ENCODE measurements around the gene UNC5B.
A peak's percentile ranks its signal among the peaks of the same experiment; 100 is the strongest.

The UNC5B gene

DNA sequence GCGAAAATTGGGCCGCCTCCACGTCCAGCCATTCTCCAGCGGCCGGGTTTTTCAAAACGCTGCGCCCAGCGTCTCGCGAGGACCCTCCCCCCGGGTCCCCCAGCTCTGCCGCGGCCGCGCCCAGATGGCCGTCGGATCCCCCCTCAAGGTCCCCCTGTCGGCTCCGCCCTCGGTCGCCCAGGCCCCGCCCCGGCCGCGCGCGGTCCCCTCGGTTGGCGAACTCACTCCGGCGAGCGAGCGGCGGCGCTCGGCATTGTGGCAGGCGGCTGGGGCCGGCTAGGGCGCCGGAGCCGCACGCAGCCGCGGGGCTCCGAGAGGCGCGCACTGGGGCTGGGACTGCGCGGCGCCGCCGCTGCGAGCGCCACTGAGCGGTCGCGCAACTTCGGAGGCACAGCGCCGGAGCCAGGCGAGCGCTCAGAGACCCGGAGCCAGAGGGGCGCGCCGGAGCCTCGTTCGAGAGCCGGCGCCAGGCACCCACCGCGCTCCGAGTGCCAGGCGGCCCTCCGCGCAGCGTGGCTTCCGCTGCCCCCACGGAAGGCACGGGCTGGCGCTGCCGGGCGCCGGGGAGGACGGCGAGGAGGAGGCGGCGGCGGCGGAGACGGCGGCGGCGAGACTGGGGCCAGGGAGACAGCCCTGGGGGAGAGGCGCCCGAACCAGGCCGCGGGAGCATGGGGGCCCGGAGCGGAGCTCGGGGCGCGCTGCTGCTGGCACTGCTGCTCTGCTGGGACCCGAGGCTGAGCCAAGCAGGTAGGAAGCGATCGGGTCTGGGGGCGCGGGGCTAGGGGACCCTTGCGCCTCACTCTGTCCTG is at the start of gene UNC5B:
UNC5B (plus strand) TSS at position 253 of the 809 bp plus-strand sequence; CDS start at position 669, 416 bp downstream.
- DNase-seq: peak; percentile 93

DNA sequence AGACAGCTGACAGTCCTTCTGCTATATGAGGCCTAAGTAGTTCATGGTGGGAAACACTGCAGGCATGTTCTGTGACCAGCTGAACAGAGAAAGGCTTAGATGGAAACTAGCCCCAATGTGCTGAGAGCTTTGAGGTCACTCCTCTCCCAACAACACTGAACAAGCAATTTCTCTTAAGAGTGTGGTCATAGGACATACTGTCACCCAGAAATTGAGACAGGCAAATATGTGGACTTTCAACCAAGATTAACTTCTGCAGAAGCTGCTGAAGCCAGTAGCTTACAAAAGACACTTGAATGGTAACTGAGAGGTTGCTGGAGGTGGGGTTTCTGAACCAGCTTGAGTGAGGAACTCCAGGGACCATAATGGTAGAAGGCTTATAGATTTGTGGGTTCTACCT is 38.9 kb upstream of the UNC5B start:
- no peak for DNase-seq

DNA sequence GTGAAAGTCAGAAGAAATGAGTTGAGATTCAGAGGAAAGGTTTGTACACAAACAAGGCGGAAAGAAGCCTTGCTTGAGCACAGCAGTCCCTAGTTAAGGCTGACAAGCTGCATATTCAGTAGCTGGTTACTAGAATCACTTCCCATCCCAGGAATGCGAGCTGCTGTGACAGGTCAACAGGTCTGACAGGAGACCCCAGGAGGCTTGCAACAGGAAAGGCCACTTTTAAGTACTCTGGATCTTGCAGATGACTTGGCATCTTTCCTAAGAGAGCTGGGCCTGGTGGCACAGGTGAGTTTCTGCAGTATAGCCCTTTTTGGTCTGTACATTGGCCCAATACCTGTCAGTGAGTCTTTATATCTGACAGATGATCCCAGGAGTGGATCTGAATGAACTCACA is 35.7 kb upstream of the UNC5B start:
- DNase-seq: no peak

DNA sequence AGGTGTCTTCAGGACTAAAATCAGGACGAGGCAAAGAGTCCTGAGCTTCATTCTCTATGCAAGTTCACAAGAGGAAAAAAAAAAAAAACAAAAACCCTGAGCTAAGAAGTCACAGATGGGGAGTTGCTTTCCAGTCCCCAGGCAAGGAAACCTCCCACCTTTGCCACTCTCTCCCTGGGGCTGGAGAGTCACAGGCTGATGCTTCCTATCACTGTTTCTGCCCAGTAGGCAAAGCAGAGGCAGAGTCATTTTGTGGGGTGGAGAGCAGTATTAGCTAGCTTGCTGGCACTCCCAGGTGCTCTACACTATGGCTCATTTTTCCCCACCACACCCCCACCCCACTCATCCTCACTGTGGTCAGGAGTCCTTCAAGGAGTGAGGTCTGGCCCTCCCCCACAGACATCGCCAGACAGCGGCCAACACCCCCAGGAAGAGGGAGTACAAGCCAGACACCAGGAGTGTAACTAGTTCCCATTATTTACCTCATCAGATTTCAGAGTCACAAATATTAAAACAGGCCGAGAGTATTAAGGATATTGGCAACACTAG is 34.6 kb upstream of the UNC5B start:
- DNase-seq: no peak

DNA sequence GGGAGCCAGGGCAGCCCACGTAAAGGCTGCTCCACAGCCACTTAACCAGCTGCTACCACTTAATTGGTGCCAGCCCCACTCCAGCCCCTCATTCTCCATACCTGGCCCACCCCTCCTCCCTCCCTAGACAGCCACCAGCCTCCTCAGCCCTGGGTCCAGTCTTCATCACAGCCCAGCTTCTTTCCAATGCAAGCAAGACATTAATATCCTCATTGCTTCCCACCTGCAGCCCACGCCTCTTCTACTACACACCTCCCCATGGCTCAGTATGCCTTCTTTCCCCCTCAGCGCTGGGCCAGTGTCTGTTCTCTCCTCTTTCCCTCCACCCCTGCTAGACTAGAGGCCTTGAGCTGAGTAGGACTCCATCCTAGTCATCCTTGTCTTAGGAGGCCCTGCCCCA is 33.5 kb upstream of the UNC5B start:
- no peak for DNase-seq

DNA sequence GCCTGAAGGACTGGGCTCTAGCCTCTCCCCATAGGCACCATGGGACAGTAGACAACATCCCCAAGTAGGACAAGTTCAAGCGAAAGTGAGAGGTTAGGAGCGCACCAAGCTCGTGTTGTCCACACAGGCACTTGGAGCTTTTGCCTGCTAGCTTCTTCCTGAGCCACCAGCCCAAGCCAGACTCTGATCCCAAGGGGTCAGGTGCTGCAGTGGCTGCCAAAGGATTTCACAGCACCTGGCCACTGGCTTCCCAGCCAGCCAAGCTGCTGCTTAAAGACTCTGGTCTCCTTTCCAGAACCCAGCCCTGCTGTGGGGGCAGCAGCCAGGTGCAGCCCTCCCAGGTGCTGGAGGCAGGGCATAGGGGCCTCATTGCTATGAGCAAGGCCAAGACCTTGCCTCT is 33.0 kb upstream of the UNC5B start:
- no peak for DNase-seq

DNA sequence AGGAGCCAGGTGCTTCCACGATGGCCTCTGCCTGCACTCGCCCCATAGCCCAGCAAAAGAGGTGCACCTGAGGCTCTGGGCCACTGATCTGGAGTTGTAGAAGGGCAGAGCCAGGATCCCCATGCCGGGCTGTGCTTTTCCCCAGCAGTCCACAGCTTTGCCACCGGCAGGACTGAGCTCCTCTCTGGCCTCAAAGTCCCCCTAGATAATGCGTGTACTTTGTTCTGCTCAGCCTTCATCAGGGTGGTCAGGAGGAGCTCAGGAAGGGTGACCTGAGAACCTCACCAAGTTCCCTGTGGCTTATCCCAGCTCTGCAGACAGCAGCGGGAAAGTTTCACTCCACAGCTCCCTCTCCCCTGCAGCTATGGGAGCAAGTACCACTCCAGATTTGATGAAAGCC is 27.9 kb upstream of the UNC5B start:
- no peak for DNase-seq

DNA sequence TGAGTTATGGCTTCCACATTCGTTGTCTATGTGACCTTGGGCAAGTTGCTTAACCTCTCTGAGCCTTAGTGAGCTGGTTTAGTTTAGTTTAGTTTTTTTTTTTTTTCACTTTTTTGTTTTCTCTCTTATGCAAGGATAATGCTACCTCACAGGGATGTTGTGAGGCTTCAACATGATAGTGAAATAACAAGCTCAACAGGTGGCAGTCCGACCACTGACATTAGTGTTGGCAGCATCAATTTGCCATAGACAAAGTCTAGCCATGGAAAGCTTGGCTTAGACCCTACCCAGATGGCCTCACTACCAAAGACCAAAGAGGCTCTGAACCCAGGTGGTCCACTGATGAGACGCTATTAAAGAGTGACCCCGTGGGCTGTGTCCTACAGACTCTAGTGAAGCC is 27.2 kb upstream of the UNC5B start:
- DNase-seq: no peak

DNA sequence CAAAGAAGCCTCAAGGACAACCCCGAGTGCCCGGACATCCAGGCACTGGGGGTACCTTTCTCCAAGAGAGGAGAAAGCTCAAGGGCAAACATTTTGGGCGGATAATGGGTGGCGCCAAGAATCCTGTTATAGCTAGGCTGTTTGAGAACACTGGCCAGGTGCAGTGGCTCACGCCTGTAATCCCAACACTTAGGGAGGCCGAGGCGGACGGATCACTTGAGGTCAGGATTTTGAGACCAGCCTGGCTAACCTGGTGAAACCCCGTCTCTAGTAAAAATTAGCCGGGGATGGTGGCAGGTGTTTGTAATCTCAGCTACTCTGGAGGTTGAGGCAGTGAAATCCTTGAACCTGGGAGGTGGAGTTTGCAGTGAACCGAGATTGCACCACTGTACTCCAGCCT is 25.2 kb upstream of the UNC5B start:
- no peak for DNase-seq

DNA sequence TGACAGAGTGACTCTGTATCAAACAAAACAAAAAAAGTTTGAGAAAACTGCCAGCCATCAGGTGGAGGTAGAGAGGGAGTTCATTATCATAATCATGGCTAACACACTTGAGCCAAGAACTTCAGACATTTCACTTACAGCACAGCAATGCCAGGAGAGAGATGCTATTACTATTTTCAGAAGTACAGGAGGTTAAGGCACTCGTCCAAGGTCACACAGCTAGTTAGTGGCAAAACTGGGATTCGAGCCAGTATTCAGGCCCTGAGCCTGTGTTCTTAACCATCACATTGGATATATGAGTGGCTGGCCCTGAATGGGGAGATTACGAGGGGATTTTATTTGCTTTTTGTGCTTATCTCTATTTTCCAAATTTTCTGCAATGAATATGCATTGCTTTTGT is 24.8 kb upstream of the UNC5B start:
- no peak for DNase-seq

DNA sequence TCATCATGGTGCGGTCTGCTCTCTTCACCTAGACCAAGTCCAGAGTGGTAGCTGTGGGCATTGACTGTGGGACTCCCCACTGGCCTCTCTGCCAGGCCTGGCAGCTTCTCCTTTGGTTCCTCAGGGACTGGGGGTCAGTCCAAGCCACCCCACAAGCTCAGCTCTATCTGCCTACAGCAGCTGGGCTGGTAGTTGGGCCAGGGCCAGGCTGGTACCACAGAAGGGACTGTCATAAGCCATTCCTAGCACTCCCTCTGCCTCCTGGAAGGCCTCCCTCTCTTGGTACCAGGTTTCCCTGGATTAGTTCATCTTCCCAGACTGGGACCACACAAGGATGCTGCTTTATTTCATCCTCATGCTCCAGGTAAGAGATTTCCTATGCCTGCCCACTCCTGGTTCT is 24.2 kb upstream of the UNC5B start:
- DNase-seq: peak; percentile 17

DNA sequence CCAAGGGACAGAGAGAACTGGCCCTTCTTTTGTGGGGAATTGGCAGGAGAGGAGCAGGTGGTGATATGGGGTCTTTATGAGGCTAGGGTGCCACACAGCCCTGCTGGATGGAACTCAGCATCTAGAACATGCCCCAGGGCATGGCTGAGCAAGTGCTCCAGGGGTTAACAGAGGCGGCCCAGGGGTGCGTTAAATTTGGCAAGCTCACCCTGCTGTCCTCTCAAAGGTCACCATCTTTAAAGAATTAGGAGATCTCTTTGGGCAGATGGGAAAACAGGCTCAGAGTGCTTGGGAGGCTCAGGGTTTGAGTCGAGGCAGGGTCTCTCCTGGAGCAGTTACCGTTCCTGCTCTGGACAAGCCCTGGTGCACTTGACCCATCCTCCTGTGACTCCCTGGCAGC is 21.4 kb upstream of the UNC5B start:
- no peak for DNase-seq

DNA sequence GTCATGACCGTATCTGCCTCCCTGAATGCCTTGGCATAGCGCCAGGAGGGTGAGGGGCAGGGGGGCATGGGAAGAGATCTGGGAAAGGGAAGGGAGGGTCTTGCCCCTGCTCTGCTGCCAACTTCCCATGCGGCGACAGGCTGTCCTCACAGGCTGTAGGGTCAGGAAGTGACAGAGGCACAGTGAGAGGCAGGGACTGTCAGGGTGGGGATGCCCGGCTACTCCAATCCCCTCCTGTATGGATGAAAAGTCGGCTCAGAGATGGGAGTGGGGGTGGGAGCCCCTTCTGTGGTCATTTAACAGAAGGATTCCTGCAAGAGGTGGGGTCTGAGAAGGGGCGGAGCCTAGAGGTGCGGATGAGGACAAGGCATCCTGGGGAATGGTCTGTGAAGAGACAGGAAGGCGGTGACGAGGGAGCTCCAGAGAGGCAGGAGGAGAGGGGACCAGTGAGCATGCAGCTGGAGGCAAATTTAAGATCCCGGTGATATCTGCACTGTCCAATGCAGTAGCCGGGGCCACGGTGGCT is 20.8 kb upstream of the UNC5B start:
- no peak for DNase-seq

DNA sequence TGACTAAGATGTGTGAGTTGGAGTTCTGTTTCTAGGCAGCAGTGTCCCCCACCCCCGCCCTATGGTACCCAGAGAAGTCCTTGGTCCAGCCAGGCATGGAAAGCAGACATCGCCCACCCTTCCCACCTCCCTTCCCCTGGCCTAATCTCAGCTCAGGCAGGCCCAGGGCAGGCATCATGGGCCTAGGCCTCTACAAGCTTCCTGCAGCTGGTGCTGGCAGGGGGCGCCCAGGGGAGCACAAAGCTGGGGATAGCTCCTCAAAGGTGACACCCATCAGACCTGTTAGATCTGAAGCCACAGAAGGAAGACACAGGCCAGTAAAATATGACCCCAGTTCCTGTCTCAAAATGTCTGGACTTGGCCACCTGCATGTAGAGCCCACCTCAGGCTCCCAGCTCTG is 18.9 kb upstream of the UNC5B start:
- no peak for DNase-seq

DNA sequence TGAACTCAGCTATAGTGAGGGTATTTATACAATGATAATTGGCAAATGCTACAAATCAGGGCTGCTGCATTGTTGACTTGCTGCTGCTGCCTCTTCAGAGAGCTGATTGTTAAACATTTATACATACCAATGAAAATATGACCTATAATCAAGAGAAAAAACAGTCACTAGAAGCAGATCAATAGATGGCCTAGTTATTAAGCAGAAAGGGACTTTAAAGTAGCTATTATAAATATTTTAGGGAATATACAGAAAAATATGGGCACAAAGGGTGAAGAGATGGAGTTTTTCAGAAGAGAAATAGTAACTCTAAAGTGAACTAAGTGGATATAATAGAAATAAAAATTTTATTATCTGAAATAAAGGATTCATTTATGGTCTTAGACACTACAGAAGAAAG is 14.4 kb upstream of the UNC5B start:
- no peak for DNase-seq

DNA sequence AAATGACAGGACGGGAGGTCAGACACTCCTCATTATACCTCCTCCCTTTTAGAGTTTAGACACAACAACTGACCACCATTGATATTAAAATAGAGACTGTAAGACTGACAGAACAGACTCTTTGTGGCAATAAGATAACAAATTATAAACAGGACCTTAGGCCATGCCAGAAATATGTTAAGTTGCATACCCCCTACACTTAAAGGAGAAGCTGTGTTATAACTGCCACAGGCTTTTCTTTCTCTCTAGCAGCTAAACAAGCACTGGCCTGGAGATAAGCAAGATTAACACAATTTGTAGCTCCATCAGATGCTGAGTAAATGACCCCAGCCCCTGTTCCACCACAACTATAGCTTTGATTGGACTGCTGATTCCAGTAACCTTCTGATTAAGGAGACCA is 10.5 kb upstream of the UNC5B start:
- DNase-seq: no peak

DNA sequence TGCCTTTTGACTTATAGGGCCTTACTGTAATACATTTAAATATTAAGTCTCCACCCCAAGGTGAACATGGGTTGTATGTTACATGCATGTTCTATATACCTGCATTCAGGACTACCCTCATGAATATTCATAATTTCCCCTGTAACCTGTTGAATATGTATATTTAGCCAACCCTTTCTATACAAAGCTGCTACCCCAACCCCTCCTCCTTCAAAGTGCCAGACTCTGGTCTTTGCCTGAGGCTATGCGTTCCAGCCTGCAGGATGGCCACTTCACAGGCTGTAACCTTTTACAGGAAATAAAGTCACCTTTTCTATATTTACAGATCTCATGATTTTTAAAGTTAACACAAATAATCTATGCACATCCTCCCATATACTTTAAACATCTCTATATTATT is 10.1 kb upstream of the UNC5B start:
- DNase-seq: no peak

DNA sequence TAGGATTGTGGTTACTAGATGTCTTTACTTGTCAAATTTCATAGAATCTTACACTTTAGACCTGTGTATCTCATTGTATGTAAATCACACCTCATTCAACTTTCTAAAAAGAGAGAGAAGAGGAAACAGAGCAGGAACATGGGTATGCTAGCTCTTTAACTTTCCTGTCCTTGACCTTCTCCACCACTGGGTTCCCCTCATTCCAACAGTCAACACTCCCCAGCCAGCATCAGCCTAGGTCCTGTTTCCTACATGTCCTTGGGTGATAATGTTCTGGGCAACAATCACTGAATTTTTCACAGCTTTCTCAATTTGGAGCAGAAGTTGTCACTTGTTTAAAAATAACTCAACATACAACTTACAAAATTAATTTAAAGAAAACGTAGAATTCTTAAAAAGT is 9.2 kb upstream of the UNC5B start:
- no peak for DNase-seq

DNA sequence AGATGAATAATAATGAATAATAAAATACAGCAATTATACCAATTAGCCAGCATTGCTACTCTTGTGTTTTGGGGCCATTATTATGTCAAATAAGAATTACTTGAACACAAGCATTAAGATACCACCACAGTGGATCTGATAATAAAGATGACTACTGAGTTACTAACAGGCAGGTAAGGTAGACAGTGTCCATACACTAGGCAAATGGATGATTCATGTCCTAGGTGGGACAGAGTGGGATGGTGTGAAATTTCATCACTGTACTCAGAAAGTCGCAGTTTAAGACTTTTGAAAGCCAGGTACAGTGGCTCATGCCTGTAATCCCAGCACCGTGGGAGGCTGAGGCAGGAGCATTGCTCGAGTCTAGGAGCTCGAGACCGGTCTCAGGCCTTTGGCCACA is 8.7 kb upstream of the UNC5B start:
- no peak for DNase-seq

DNA sequence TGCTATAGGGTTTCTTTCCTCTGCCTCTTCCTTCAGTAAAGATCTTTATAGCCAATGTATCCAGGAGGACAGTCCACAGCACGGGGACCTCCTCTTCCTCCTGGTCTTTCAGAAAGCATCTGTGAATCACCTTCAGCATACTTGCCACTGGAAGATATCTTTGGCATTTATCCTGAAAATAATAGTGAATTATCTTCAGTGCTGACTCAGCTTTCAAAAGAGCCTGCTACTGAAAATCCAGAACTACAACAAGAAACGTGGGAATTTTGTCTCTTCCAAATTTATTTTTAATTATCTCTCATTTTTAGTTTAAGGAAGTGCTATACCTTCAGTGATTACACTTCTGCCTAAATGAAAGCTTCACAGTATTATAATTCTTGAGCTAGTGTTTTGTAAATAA is 7.6 kb upstream of the UNC5B start:
- no peak for DNase-seq

DNA sequence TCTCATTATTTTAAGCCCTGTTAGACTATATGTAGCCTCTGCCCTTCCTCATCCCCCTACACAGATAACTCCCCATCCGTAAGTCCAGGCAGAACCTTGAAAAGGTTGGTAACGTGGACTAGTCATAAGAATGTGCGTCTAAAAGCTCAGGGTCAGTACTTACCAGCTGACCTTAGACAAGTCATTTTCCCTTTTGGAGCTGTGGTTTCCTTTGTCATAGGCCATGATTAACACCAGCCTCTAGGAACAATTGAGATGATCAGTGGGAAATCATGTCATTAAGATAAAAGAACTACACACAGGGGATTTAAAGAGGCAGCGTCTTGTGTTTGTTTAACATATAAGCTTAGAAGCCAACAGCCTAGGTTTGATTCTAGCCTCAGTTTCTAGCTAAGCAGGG is 6.9 kb upstream of the UNC5B start:
- no peak for DNase-seq

DNA sequence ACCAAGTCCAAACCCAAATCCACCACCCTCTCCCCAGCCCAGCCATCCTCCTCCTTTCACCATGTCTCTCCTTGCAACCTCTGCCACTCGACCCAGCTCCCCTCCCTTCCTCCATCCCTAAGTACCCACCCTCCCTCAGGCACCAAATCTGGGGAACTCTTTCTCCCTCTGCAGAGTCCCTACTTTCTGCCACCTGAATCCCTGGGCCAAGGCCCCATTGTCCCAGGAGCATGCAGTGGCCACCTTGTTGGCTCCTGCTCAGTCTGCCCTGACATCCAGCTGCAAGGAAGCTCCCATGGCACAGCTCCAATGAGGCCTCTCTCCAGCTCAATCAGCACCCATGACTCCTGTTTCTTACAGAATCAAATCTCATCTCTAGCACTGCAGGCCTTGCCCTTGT is 5.5 kb upstream of the UNC5B start:
- no peak for DNase-seq

DNA sequence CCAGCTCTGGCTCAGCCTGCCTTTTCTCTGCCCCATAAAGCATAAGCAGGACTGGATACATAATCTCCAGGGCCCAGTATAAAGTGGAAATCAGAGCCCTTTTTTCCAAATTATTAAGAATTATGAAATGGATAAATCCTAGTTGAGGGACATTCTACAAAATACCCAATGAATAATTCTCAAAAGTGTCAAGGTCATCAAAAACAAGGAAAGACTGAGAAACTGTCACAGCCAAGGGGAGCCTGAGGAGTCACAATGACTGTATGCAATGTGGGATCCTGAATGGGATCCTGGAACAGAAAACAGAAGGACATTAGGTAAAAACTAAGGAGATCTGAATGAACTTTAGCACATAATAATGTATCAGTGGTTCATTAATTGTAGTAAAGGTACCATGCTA is 4.8 kb upstream of the UNC5B start:
- DNase-seq: no peak

DNA sequence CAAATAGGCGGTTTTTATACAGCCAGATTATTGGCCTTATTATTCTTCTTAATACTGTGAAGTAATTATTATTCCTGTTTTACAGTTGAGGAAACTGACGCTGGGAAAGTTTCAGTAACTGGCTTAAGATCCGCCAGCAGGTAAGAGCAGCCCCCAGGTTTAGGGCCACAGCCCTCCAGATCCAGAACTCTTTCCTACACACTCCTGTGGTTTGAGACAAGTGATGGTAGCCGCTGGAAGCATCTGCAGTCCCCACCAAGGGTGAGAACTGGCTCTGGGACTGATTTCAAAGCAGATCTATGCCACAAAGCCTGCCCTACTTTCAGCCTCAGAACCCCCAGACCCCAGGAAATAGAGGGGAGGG is 3.0 kb upstream of the UNC5B start:
- DNase-seq: no peak
